ENCODE measurements around the gene FCRL5. TPM values are rescaled to one million over a fixed set of nuclear protein-coding genes. Genes with fewer than 3 reads are reported as not detected.

FCRL5 gene
- not detected in 2 replicates for total RNA-seq

DNA sequence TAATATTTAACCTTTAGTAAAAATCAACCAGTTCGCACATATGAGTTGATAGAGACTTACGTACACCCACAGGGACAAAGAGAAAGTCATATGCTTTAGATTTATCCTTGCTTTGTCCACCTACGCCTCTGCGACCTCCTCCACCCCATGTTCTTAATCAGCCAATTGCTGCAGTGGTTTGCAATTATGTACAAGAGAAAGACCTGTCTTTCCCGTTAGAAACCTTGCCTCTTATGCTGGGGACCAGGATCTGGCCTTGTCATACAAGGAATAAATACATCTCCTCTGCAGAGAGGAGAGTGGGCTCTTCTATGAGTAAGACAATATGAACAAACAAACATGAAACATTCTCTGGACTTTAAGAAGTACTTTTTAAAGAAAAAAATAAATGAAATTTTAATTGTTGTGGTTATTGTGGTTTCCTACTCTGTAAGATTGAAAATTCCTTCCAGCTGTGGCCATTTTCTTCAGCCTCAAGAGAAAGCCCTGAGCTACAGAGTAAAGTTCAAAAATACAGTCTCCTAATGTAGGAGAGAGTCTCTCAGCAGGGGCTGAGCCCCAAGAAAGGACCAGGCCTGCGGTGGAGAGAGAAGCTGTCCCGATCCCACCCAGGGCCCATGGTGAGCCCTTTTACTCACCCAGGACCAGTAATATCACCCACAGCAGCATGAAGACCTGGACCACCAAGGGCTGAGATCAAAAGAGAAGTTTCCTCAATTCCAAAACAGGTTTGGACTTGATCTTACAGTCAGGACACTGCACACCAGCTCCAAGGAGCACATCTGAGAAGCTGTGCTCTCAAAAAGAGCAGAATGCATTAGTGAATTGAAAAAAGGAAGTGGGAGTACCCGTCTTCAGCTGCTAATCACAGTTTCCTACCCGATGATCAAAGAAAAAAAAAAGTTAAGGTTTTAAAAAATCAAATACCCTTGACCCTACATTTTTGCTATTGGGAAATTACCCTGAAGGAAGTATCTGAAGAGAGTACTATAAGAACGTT lies at the start of gene FCRL5:
TSS of gene FCRL5 (minus strand) at position 822 of the 1,000 bp plus-strand sequence. CDS start at position 669, 153 bp downstream.
- Mint-ChIP-seq H3K9me3 (no peaks in the 10 kb centered on the region), H3K36me3 (ENCODE audit: low read depth) (no peaks in the 10 kb centered on the region), H3K27me3 (ENCODE audit: low read depth) (peaks cover 12% of the 10 kb centered on the region), H3K4me3 (ENCODE audit: low read depth) (no peak within 1 kb of the TSS), H3K4me1 (ENCODE audit: low read depth) (peaks cover 4% of the 10 kb centered on the region), H3K27ac (no peak within 1 kb of the TSS)
- intact Hi-C loops (cut with micrococcal nuclease) = no loop called here
- DNase-seq (ENCODE audit: low spot score) = no peak

DNA sequence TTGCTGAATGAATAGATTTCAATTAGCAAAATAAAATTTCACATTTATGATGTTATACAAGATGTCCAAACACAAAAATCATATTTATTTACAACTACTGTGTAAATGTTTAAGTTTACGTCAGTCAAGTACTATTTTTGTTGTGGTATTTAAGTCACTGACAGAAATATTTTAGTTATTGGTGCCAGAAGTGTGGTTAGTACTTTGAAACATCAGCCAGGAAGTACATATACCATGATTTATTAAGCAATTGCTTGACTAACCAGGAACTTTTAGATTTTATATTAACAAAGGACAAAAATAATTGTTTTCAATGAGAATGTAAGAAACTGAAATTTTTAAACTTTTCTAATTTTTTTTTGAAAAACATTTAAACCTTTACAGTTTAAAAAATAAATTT lies 47.9 kb upstream of the FCRL5 start:
- DNase-seq (ENCODE audit: low spot score) = no peak
- peaks cover 14% of the 10 kb centered on the region for H3K27me3 Mint-ChIP-seq (ENCODE audit: low read depth)
- H3K9me3 Mint-ChIP-seq = no peaks in the 10 kb centered on the region
- H3K36me3 Mint-ChIP-seq (ENCODE audit: low read depth) = no peaks in the 10 kb centered on the region
- H3K4me3 Mint-ChIP-seq (ENCODE audit: low read depth) = no peak overlapping the region
- peaks cover 6% of the 10 kb centered on the region for H3K4me1 Mint-ChIP-seq (ENCODE audit: low read depth)
- no peak overlapping the region for H3K27ac Mint-ChIP-seq
- intact Hi-C loops (cut with micrococcal nuclease) = no loop called here

DNA sequence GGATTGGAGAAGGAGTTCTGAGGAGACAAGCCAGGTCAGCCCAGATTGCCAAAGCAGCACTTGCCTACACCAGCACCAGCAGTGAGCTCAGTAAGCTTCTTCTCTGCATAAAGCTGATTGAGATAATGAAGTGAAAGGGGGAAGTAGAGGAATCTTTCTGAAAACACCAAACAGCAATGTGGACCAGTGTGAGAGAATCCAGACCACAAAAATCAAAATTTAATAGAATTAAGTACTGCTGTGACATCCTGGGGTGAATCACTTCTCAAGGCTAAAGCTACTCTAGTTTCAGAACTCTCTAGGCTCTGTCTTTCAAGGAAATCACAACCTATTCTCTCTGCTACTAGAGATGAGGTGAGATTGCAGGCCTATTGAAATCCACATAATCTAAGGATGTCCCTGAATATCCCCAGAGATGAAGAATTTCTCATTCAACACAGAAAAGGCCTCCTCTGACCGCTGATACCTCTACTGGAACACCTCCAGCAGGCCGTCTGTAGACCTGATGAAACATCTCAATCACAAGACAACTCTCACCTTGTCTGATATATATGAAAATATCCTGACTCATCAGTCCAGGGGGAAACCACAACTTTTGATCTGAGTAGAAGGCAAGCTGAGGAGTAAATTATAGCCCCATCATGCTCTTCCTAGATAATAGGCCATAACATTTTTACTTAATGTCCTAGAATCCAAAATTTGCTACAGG lies 45.8 kb upstream of the FCRL5 start, which contains the start of gene FCRL4:
TSS of gene FCRL4 (minus strand) at position 127 of the 709 bp plus-strand sequence. CDS start 141 bp downstream, outside the sequence.
- Mint-ChIP-seq H3K36me3 (ENCODE audit: low read depth) (no peaks in the 10 kb centered on the region), H3K9me3 (no peaks in the 10 kb centered on the region), H3K4me1 (ENCODE audit: low read depth) (peaks cover 7% of the 10 kb centered on the region), H3K4me3 (ENCODE audit: low read depth) (no peak within 1 kb of the TSS), H3K27me3 (ENCODE audit: low read depth) (peaks cover 13% of the 10 kb centered on the region), H3K27ac (no peak within 1 kb of the TSS)
- intact Hi-C loops (cut with micrococcal nuclease) = no loop called here
- DNase-seq (ENCODE audit: low spot score) = no peak

DNA sequence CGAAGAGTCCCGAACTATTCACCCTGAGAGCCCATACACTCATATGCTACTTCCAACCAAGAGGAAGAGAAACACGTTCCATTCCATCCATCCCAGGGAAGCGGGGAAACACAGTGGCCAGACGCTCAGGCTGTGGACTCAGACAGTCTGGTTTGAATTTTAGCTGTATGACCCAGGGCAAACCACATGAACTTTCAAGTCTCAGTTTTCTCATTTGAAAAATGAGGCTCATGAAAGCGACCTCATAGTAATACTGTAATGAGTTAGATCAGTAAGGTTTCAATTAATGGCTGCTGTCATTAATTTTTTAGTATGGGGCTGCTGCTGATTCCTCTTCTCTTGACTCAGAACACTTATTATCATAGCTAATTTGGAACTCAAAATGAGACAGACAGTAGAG lies 44.1 kb upstream of the FCRL5 start:
- Mint-ChIP-seq H3K4me1 (ENCODE audit: low read depth) (peaks cover 7% of the 10 kb centered on the region), H3K9me3 (no peaks in the 10 kb centered on the region), H3K36me3 (ENCODE audit: low read depth) (no peaks in the 10 kb centered on the region), H3K4me3 (ENCODE audit: low read depth) (no peak overlapping the region), H3K27me3 (ENCODE audit: low read depth) (peaks cover 13% of the 10 kb centered on the region), H3K27ac (no peak overlapping the region)
- no peak for DNase-seq (ENCODE audit: low spot score)
- intact Hi-C loops (cut with micrococcal nuclease) = no loop called here

DNA sequence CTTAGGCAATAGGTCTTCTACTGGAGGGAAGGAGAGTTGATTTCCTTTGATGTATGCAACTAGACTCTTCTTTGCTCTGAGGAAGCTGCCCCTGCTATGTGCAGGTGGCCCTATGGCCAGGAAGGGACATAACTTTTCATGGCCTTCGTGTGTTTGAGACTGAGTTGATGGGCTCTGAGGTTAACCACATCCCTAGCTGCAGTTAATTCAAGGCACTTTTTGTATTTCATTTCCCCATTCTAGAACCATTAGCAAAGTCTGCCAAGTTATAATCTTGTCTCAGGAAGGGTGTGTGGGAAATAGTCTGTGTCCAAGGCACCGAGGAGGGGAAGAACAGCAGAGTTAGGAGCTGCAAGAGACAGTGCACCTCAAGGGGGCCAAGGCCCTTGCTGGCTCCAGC lies 43.0 kb upstream of the FCRL5 start:
- no peaks in the 10 kb centered on the region for H3K9me3 Mint-ChIP-seq
- no peak for DNase-seq (ENCODE audit: low spot score)
- H3K27me3 Mint-ChIP-seq (ENCODE audit: low read depth) = peaks cover 10% of the 10 kb centered on the region
- H3K36me3 Mint-ChIP-seq (ENCODE audit: low read depth) = no peaks in the 10 kb centered on the region
- H3K4me3 Mint-ChIP-seq (ENCODE audit: low read depth) = no peak overlapping the region
- H3K4me1 Mint-ChIP-seq (ENCODE audit: low read depth) = peaks cover 7% of the 10 kb centered on the region
- intact Hi-C loops (cut with micrococcal nuclease) = no loop called here
- no peak overlapping the region for H3K27ac Mint-ChIP-seq

DNA sequence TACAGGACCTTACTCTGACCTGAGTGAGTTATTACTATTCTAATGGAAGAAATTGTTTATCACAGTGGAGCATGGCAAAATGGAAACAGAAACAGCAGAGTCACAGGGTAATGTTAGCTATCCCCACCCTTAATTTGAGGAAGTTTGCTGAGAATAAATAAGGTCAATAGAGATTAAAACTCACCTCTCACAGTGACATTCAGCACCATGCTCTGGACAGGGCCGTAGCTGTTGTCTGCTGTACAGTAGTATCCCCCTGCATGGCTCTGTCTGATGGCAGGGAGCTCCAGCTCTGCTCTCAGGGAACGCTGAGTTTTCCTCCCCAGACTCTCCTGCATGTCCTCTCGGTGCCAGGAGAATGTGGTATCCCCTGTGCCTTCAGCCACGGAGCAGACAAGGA lies 33.7 kb upstream of the FCRL5 start:
- DNase-seq (ENCODE audit: low spot score) = no peak
- Mint-ChIP-seq H3K4me3 (ENCODE audit: low read depth) (no peak overlapping the region), H3K27ac (no peak overlapping the region), H3K9me3 (no peaks in the 10 kb centered on the region), H3K27me3 (ENCODE audit: low read depth) (peaks cover 2% of the 10 kb centered on the region), H3K4me1 (ENCODE audit: low read depth) (no peaks in the 10 kb centered on the region), H3K36me3 (ENCODE audit: low read depth) (no peaks in the 10 kb centered on the region)
- intact Hi-C loops (cut with micrococcal nuclease) = no loop called here

DNA sequence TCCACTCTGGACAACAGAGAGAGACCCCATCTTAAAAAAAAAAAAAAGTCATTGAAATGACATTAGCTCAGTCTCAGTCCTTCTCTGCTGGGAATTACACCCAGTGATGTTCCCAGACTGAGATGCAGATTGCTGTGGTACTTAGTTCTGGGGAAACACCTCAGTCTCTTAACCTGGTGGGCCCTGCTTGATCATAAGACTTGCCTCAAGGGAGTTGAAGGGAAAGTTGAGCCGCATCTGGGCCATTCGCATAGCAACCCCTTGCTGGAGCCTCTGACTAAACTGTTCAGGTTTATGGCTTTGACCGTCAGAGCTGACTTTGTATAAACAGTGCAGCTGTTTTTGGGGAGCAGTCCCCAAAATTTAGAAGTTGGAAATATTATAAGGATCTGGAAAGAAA lies 32.2 kb upstream of the FCRL5 start:
- Mint-ChIP-seq H3K27ac (no peak overlapping the region), H3K9me3 (no peaks in the 10 kb centered on the region), H3K4me3 (ENCODE audit: low read depth) (no peak overlapping the region), H3K36me3 (ENCODE audit: low read depth) (no peaks in the 10 kb centered on the region), H3K4me1 (ENCODE audit: low read depth) (no peaks in the 10 kb centered on the region), H3K27me3 (ENCODE audit: low read depth) (peaks cover 1% of the 10 kb centered on the region)
- DNase-seq (ENCODE audit: low spot score) = no peak
- intact Hi-C loops (cut with micrococcal nuclease) = loop anchor here (5.0 kb wide), 1 partner anchor 108 kb away; no protein-coding TSS in a partner anchor

DNA sequence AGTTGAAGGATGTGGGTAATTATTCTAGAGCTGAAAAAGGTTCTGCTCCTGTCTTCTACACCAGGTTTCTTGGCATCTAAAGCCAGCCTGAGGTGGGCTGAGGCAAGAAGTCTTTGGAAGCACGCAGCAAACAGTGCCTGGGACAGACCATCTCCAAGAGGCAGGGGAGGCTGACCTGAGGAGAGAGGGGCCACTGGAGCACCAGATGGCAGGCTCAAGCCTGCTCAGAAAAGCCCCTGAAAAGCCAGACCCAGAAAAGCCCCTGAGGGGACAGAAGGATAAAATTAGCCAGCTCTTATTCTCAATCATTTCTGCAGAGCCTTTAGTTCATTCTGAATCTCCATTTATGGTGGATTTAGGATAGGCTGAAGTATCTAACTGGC lies 28.5 kb upstream of the FCRL5 start:
- intact Hi-C loops (cut with micrococcal nuclease) = loop anchor here (5.0 kb wide), 1 partner anchor 111 kb away; no protein-coding TSS in a partner anchor

DNA sequence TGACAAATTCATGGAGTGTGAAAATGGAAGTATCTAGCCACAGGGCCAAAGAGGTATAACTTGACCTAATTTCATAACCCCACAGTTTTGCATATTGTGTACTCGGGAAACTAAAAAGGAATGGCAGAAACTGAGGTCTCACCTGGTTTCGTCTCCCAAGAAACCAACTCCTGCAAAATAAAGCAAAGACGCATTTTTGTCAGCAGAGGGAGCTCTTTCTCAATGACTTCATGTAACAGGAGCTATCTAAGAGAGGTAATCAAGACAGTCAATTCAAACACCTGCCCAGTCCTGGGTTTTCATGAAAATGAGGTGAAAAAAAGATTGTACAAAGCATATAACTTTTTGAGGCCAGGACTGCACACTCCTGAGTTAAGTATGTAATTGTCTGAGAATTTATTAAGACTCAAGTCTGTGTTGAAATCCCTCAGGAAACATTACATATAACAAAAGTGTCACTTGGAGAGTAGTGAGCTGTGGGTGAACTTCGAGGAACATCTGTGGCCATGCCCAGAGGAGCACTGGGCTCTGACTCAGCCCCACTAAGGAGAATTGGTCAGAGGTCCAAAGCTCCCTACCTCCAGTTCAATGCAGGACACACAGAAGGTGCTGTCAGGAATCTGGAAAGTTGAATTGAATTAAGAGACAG lies 28.0 kb upstream of the FCRL5 start:
- Mint-ChIP-seq H3K4me3 (ENCODE audit: low read depth) (no peak overlapping the region), H3K27me3 (ENCODE audit: low read depth) (peaks cover 3% of the 10 kb centered on the region), H3K27ac (no peak overlapping the region), H3K4me1 (ENCODE audit: low read depth) (no peaks in the 10 kb centered on the region), H3K36me3 (ENCODE audit: low read depth) (no peaks in the 10 kb centered on the region), H3K9me3 (no peaks in the 10 kb centered on the region)
- no peak for DNase-seq (ENCODE audit: low spot score)
- intact Hi-C loops (cut with micrococcal nuclease) = loop anchor here (5.0 kb wide), 1 partner anchor 112 kb away; no protein-coding TSS in a partner anchor

More for the DNA sequence above, 28.5 kb upstream of the FCRL5 start:
- H3K9me3 Mint-ChIP-seq = no peaks in the 10 kb centered on the region
- peaks cover 3% of the 10 kb centered on the region for H3K27me3 Mint-ChIP-seq (ENCODE audit: low read depth)
- H3K4me1 Mint-ChIP-seq (ENCODE audit: low read depth) = no peaks in the 10 kb centered on the region
- no peak for DNase-seq (ENCODE audit: low spot score)
- H3K36me3 Mint-ChIP-seq (ENCODE audit: low read depth) = no peaks in the 10 kb centered on the region
- H3K27ac Mint-ChIP-seq = no peak overlapping the region
- H3K4me3 Mint-ChIP-seq (ENCODE audit: low read depth) = no peak overlapping the region

DNA sequence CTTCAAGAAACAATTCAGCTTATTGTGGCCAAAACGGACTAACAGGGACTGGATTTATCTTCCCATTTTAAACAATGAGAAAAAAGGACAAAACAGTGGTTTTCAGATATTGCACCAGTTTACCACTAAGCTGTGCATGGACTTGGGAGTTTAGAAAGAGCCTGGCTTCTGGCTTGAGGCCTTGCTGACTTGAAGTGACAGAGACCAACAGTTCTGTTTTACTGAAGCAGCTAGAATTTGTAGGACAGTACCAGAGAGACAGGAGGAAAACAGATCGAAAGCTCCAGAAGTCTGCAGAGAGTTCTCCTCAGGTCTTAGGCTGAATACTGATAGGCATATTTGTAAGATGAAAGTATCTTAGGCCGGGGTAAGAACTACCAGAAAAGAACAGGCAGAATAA lies 25.1 kb upstream of the FCRL5 start:
- Mint-ChIP-seq H3K4me3 (ENCODE audit: low read depth) (no peak overlapping the region), H3K4me1 (ENCODE audit: low read depth) (no peaks in the 10 kb centered on the region), H3K36me3 (ENCODE audit: low read depth) (no peaks in the 10 kb centered on the region), H3K9me3 (no peaks in the 10 kb centered on the region), H3K27me3 (ENCODE audit: low read depth) (peaks cover 2% of the 10 kb centered on the region), H3K27ac (no peak overlapping the region)
- intact Hi-C loops (cut with micrococcal nuclease) = no loop called here
- DNase-seq (ENCODE audit: low spot score) = no peak

DNA sequence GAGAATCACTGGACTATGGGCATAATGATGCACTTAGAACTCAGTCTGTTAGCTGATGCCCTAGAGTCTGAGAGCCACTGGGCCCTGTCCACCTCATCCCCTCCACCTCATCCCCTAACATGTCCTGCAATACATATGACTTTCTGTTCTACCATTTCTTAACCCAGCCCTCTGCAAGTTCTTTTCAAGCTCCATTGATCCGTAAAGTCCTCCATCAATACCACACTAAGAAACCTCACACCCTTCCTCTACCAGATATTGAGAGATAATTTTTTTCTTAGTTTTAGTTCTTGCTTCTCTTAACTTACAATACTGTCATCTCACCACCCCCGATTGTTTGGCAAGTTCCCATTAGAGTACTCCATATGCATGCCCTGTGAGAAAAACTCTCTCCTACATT lies 23.4 kb upstream of the FCRL5 start:
- H3K27me3 Mint-ChIP-seq (ENCODE audit: low read depth) = peaks cover 2% of the 10 kb centered on the region
- H3K4me3 Mint-ChIP-seq (ENCODE audit: low read depth) = no peak overlapping the region
- H3K4me1 Mint-ChIP-seq (ENCODE audit: low read depth) = no peaks in the 10 kb centered on the region
- intact Hi-C loops (cut with micrococcal nuclease) = no loop called here
- no peak overlapping the region for H3K27ac Mint-ChIP-seq
- no peaks in the 10 kb centered on the region for H3K36me3 Mint-ChIP-seq (ENCODE audit: low read depth)
- no peak for DNase-seq (ENCODE audit: low spot score)
- no peaks in the 10 kb centered on the region for H3K9me3 Mint-ChIP-seq

DNA sequence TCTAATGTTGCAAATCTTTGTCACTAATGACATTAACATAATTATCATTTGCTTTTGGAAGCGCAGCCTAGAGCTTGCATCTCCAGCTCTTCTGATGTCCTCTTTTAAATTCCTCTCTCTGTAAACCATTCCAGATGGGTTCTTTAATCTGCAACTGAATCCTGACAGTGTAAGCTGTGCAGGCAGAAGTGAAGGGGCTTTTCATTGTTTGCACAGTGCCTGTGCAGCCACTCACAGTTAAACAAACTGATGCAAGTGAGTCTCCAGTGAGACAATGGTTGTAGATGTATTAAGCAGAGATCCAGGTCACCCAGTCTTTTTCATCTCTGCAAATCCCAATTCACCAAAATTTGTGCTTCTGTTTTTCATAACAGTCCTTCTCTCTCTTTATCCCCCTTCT lies 22.5 kb upstream of the FCRL5 start:
- H3K9me3 Mint-ChIP-seq = no peaks in the 10 kb centered on the region
- H3K36me3 Mint-ChIP-seq (ENCODE audit: low read depth) = no peaks in the 10 kb centered on the region
- no peak overlapping the region for H3K27ac Mint-ChIP-seq
- H3K4me3 Mint-ChIP-seq (ENCODE audit: low read depth) = no peak overlapping the region
- intact Hi-C loops (cut with micrococcal nuclease) = no loop called here
- no peak for DNase-seq (ENCODE audit: low spot score)
- peaks cover 2% of the 10 kb centered on the region for H3K27me3 Mint-ChIP-seq (ENCODE audit: low read depth)
- H3K4me1 Mint-ChIP-seq (ENCODE audit: low read depth) = no peaks in the 10 kb centered on the region

All from activated T-helper 2 cell treated with anti-CD3 and anti-CD28 coated beads, Interferon-gamma antibody, Interleukin-2, Interleukin-4, amounts not matched to agents 10 μg/mL and 5 μg/mL and 100 μg/mL, durations not matched to agents 14 hours and 24 hours and 36 hours (primary cell).